ENCODE results near the gene KLHL42.

DNA sequence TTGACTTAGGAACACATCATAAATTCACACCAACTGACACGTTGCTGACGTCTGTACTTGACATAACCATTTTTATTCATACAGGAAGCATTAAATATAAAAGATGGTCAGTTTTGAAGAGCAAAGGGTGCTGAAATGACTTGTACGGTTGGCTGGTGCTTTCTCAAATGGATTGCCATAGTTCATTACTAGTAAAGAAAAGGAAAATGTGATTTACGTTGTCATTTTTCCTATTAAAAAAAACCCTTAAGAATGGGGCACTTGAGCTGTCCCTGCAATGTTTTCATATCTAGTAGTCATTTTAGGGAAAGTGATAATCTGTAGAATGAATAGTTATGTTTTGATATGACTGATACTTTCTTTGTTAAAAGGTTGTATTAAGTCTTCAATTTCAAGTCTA is 22.5 kb downstream of the KLHL42 start:
- TF ChIP-seq, protein P1, sequence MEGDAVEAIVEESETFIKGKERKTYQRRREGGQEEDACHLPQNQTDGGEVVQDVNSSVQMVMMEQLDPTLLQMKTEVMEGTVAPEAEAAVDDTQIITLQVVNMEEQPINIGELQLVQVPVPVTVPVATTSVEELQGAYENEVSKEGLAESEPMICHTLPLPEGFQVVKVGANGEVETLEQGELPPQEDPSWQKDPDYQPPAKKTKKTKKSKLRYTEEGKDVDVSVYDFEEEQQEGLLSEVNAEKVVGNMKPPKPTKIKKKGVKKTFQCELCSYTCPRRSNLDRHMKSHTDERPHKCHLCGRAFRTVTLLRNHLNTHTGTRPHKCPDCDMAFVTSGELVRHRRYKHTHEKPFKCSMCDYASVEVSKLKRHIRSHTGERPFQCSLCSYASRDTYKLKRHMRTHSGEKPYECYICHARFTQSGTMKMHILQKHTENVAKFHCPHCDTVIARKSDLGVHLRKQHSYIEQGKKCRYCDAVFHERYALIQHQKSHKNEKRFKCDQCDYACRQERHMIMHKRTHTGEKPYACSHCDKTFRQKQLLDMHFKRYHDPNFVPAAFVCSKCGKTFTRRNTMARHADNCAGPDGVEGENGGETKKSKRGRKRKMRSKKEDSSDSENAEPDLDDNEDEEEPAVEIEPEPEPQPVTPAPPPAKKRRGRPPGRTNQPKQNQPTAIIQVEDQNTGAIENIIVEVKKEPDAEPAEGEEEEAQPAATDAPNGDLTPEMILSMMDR (IDR thresholded peaks at IDR 0.05), result no peak
- TF ChIP-seq POLR2A (IDR thresholded peaks at IDR 0.05), result no peak
